Thyroid gland (tissue), 4 donors: ENCODE data around the gene ARFGEF2.

ENCODE experiments used
- CTCF ChIP-seq, 6 experiments: fragments of 200-600 bp in 3 of 6; fragments of 450-650 bp in 3 of 6; sonication (generic) in 3 of 6; IDR thresholded peaks; one replicate each; pipeline ENCODE4 v1.5.1; 2016 to 2019; ENCODE audit warnings: antibody characterized with exemption in 6 of 6, mild to moderate bottlenecking in 2 of 6, inconsistent platforms in 1 of 6, moderate library complexity in 1 of 6
- POLR2A ChIP-seq, 2 donors: fragments of 450-650 bp; IDR thresholded peaks; one replicate each; pipeline ENCODE4 v1.6.1; 2017; ENCODE audit warnings: antibody characterized with exemption in 2 of 2, mild to moderate bottlenecking in 2 of 2, moderate library complexity in 1 of 2

GRCh38 chr20:48880331-48880730, 41.2 kb upstream of the ARFGEF2 start:
- TF ChIP-seq CTCF (IDR thresholded peaks at IDR 0.05) (no peak), POLR2A (IDR thresholded peaks at IDR 0.05) (no peak)
